Measurements from ENCODE around the gene UBE2D3. TPM values are rescaled to one million over a fixed set of nuclear protein-coding genes. Genes with fewer than 3 reads are reported as not detected.

UBE2D3 gene
- total RNA-seq, 1 donor from 2014 or later = 283 TPM

- no peak overlapping the region for H3K4me3 ChIP-seq (ENCODE audit: low read depth, low read length)
- TF ChIP-seq CTCF (conservative IDR thresholded peaks at IDR 0.05; ENCODE audit: low read depth, low read length) = no peak
- DNase-seq (ENCODE audit: low read depth) = no peak
Measured at GRCh38 chr4:102758241-102759160, 68.8 kb downstream of the UBE2D3 start.

- H3K4me3 ChIP-seq (ENCODE audit: low read depth, low read length) = no peak overlapping the region
- no peak for DNase-seq (ENCODE audit: low read depth)
- TF ChIP-seq CTCF (conservative IDR thresholded peaks at IDR 0.05; ENCODE audit: low read depth, low read length) = no peak
Measured at GRCh38 chr4:102757681-102758080, 69.7 kb downstream of the UBE2D3 start.

GRCh38 chr4:102754044-102754443 is 73.3 kb downstream of the UBE2D3 start:
- TF ChIP-seq CTCF (conservative IDR thresholded peaks at IDR 0.05; ENCODE audit: low read depth, low read length) = no peak
- no peak overlapping the region for H3K4me3 ChIP-seq (ENCODE audit: low read depth, low read length)
- DNase-seq (ENCODE audit: low read depth) = no peak

- no peak for TF ChIP-seq CTCF (conservative IDR thresholded peaks at IDR 0.05; ENCODE audit: low read depth, low read length)
- no peak for DNase-seq (ENCODE audit: low read depth)
- no peak overlapping the region for H3K4me3 ChIP-seq (ENCODE audit: low read depth, low read length)
Measured at GRCh38 chr4:102751941-102752340, 75.4 kb downstream of the UBE2D3 start.

Other genes starting within 250 kb of the UBE2D3 start
- 8.1 and 9.1 TPM in 2 replicates for gene MANBA, start 66.6 kb downstream of the UBE2D3 start, total RNA-seq
- gene CISD2, start 41.4 kb upstream of the UBE2D3 start, total RNA-seq = 29.2 and 29.9 TPM in 2 replicates
- gene SLC9B1, start 192.2 kb upstream of the UBE2D3 start, total RNA-seq = 0.43 and 1.1 TPM in 2 replicates
- gene SLC9B2, start 249.2 kb upstream of the UBE2D3 start, total RNA-seq = 7.0 and 9.0 TPM in 2 replicates

Data from epithelial cell of proximal tubule (primary cell).